ENCODE results near the gene XK. TPM values are rescaled to one million over a fixed set of nuclear protein-coding genes. Genes with fewer than 3 reads are reported as not detected.

Gene XK
- total RNA-seq, 1 experiment from 2014 or later, result 0.30 TPM

- ChIA-PET CTCF (no interaction called here), POLR2A (ENCODE audit: low non-redundant PET) (no interaction called here)
- Histone ChIP-seq H3K27me3 (replicated peaks; ENCODE audit: insufficient read depth, low read depth, low read length, poor library complexity) (no peaks in the 10 kb centered on the region), H3K4me1 (ENCODE audit: insufficient read depth, low read length, poor library complexity, severe bottlenecking) (no peaks in the 10 kb centered on the region), H3K4me3 (ENCODE audit: low read depth, low read length, poor library complexity, severe bottlenecking) (no peak overlapping the region), H3K36me3 (ENCODE audit: insufficient read depth, low read length, poor library complexity, severe bottlenecking) (no peaks in the 10 kb centered on the region), H3K27ac (ENCODE audit: low read depth, low read length, poor library complexity, severe bottlenecking) (no peak overlapping the region), H3K9me3 (ENCODE audit: low read depth, low read length, poor library complexity, severe bottlenecking) (no peaks in the 10 kb centered on the region)
- BruUV-seq (replicated peaks), result no TSS peak
- intact Hi-C loops (cut with micrococcal nuclease; ENCODE audit: unreplicated experiment), result no loop called here
- TF ChIP-seq EZH2 (IDR thresholded peaks at IDR 0.05; ENCODE audit: borderline replicate concordance, low read depth, low read length, poor library complexity, severe bottlenecking) (no peak), CTCF (conservative IDR thresholded peaks at IDR 0.05; ENCODE audit: low read depth, low read length) (no peak)
- DNase-seq (ENCODE audit: low spot score), result no peak
These were observed 26.9 kb downstream of the XK start for GRCh38 chrX:37712458-37712857.

- intact Hi-C loops (cut with micrococcal nuclease; ENCODE audit: unreplicated experiment), result no loop called here
- no peak overlapping the region for H3K4me3 ChIP-seq (ENCODE audit: low read depth, low read length, poor library complexity, severe bottlenecking)
- H3K9me3 ChIP-seq (ENCODE audit: low read depth, low read length, poor library complexity, severe bottlenecking), result no peaks in the 10 kb centered on the region
- no peaks in the 10 kb centered on the region for H3K4me1 ChIP-seq (ENCODE audit: insufficient read depth, low read length, poor library complexity, severe bottlenecking)
- POLR2A ChIA-PET (ENCODE audit: low non-redundant PET), result no interaction called here
- BruUV-seq (replicated peaks), result no TSS peak
- CTCF ChIA-PET, result no interaction called here
- no peaks in the 10 kb centered on the region for H3K36me3 ChIP-seq (ENCODE audit: insufficient read depth, low read length, poor library complexity, severe bottlenecking)
- no peaks in the 10 kb centered on the region for H3K27me3 ChIP-seq (replicated peaks; ENCODE audit: insufficient read depth, low read depth, low read length, poor library complexity)
- no peak overlapping the region for H3K27ac ChIP-seq (ENCODE audit: low read depth, low read length, poor library complexity, severe bottlenecking)
- TF ChIP-seq EZH2 (IDR thresholded peaks at IDR 0.05; ENCODE audit: borderline replicate concordance, low read depth, low read length, poor library complexity, severe bottlenecking) (no peak), CTCF (conservative IDR thresholded peaks at IDR 0.05; ENCODE audit: low read depth, low read length) (no peak)
- DNase-seq (ENCODE audit: low spot score), result no peak
These were observed 28.9 kb downstream of the XK start for GRCh38 chrX:37714479-37714878.

- no peak overlapping the region for H3K27ac ChIP-seq (ENCODE audit: low read depth, low read length, poor library complexity, severe bottlenecking)
- no peaks in the 10 kb centered on the region for H3K4me1 ChIP-seq (ENCODE audit: insufficient read depth, low read length, poor library complexity, severe bottlenecking)
- H3K9me3 ChIP-seq (ENCODE audit: low read depth, low read length, poor library complexity, severe bottlenecking), result no peaks in the 10 kb centered on the region
- TF ChIP-seq CTCF (conservative IDR thresholded peaks at IDR 0.05; ENCODE audit: low read depth, low read length) (no peak), EZH2 (IDR thresholded peaks at IDR 0.05; ENCODE audit: borderline replicate concordance, low read depth, low read length, poor library complexity, severe bottlenecking) (no peak)
- CTCF ChIA-PET, result no interaction called here
- POLR2A ChIA-PET (ENCODE audit: low non-redundant PET), result no interaction called here
- H3K27me3 ChIP-seq (replicated peaks; ENCODE audit: insufficient read depth, low read depth, low read length, poor library complexity), result no peaks in the 10 kb centered on the region
- BruUV-seq (replicated peaks), result no TSS peak
- no peak overlapping the region for H3K4me3 ChIP-seq (ENCODE audit: low read depth, low read length, poor library complexity, severe bottlenecking)
- intact Hi-C loops (cut with micrococcal nuclease; ENCODE audit: unreplicated experiment), result no loop called here
- no peak for DNase-seq (ENCODE audit: low spot score)
- no peaks in the 10 kb centered on the region for H3K36me3 ChIP-seq (ENCODE audit: insufficient read depth, low read length, poor library complexity, severe bottlenecking)
These were observed 31.0 kb downstream of the XK start for GRCh38 chrX:37716602-37717001.
